Retinal pigment epithelial cell (primary cell): Measurements from ENCODE around the gene NPIPA3.
"Not testable (repeated sequence)": the region's sequence is repeated elsewhere in the genome, so short reads cannot be mapped to it uniquely, and the experiment has no call there.

Experiments
- DNase-seq: peaks from one replicate; pipeline ENCODE4 v3.0.0-alpha.2; 2010; ENCODE audit warnings: low read depth
- H3K4me3 ChIP-seq: 2 replicates; pipeline ENCODE4 v1.5.1; 2011; ENCODE audit warnings: mild to moderate bottlenecking, low read length, control low read depth, moderate library complexity
- CTCF ChIP-seq: conservative IDR thresholded peaks from 2 replicates; pipeline ENCODE4 v1.5.1; 2011; ENCODE audit warnings: low read depth, low read length, control low read depth, inconsistent platforms

NPIPA3 gene

GRCh38 chr16:14677627-14678026 lies 25.6 kb upstream of the NPIPA3 start:
- H3K4me3 ChIP-seq, result no peak overlapping the region

GRCh38 chr16:14678748-14679497 lies 24.3 kb upstream of the NPIPA3 start:
- no peak for TF ChIP-seq CTCF
- H3K4me3 ChIP-seq, result no peak overlapping the region

More at GRCh38 chr16:14677627-14678026, 25.6 kb upstream of the NPIPA3 start:
- no peak for TF ChIP-seq CTCF
- no peak for DNase-seq

GRCh38 chr16:14680396-14680795 lies 22.8 kb upstream of the NPIPA3 start:
- not testable (repeated sequence) for H3K4me3 ChIP-seq, DNase-seq

More at GRCh38 chr16:14678748-14679497, 24.3 kb upstream of the NPIPA3 start:
- DNase-seq, result no peak

- H3K4me3 ChIP-seq, result no peak overlapping the region
- DNase-seq, result no peak
- TF ChIP-seq CTCF, result no peak
Observed at GRCh38 chr16:14681115-14681514, 22.1 kb upstream of the NPIPA3 start.

- no peak for DNase-seq
- no peak for TF ChIP-seq CTCF
- no peak overlapping the region for H3K4me3 ChIP-seq
Observed at GRCh38 chr16:14682121-14682520, 21.1 kb upstream of the NPIPA3 start.

GRCh38 chr16:14685870-14686793 lies 17.1 kb upstream of the NPIPA3 start:
- DNase-seq, H3K4me3 ChIP-seq: not testable (repeated sequence)

GRCh38 chr16:14694129-14694528 lies 9.1 kb upstream of the NPIPA3 start, which contains the start of gene PLA2G10:
TSS of gene PLA2G10 (minus strand) at chr16:14694308. CDS start at chr16:14694229, 79 bp downstream.
- H3K4me3 ChIP-seq, DNase-seq: not testable (repeated sequence)

- H3K4me3 ChIP-seq, DNase-seq: not testable (repeated sequence)
Observed at GRCh38 chr16:14701859-14702258, 1.4 kb upstream of the NPIPA3 start.

- not testable (repeated sequence) for DNase-seq, H3K4me3 ChIP-seq
Observed at GRCh38 chr16:14702672-14703071, 539 bp upstream of the NPIPA3 start.

- not testable (repeated sequence) for DNase-seq, H3K4me3 ChIP-seq
Observed at GRCh38 chr16:14733233-14733632, 30.0 kb downstream of the NPIPA3 start.

GRCh38 chr16:14740832-14741385 lies 37.7 kb downstream of the NPIPA3 start:
- not testable (repeated sequence) for H3K4me3 ChIP-seq, DNase-seq

- not testable (repeated sequence) for H3K4me3 ChIP-seq, DNase-seq
Observed at GRCh38 chr16:14741794-14742193, 38.6 kb downstream of the NPIPA3 start.

- DNase-seq, H3K4me3 ChIP-seq: not testable (repeated sequence)
Observed at GRCh38 chr16:14742273-14743128, 39.3 kb downstream of the NPIPA3 start, which contains the start of gene NPIPA2. TSS of gene NPIPA2 (plus strand) at chr16:14742533. CDS start at chr16:14748066, 5,533 bp downstream.
